Jurkat, Clone E6-1 (cell line): ENCODE results near the gene ZNF862.
"Not testable (repeated sequence)": the region's sequence is repeated elsewhere in the genome, so short reads cannot be mapped to it uniquely, and the experiment has no call there.

Experiments used
- DNase-seq: peaks from one replicate; pipeline ENCODE4 v3.0.0-alpha.2; 2011; ENCODE audit warnings: low read depth, low spot score
- H3K4me3 ChIP-seq: 2 replicates; pipeline ENCODE4 v1.5.1; 2011; ENCODE audit warnings: mild to moderate bottlenecking, low read length, control low read depth, moderate library complexity

ZNF862 gene

GRCh38 chr7:149822353-149822943 is 15.7 kb upstream of the ZNF862 start:
- DNase-seq = no peak

GRCh38 chr7:149823191-149823630 is 15.0 kb upstream of the ZNF862 start:
- DNase-seq = no peak
- no peak overlapping the region for H3K4me3 ChIP-seq

More at GRCh38 chr7:149822353-149822943, 15.7 kb upstream of the ZNF862 start:
- no peak overlapping the region for H3K4me3 ChIP-seq

- H3K4me3 ChIP-seq = no peak overlapping the region
- no peak for DNase-seq
Measured at GRCh38 chr7:149823631-149824199, 14.5 kb upstream of the ZNF862 start.

- H3K4me3 ChIP-seq = no peak overlapping the region
- DNase-seq = no peak
Measured at GRCh38 chr7:149824301-149824741, 13.9 kb upstream of the ZNF862 start.

- DNase-seq = no peak
- H3K4me3 ChIP-seq = no peak overlapping the region
Measured at GRCh38 chr7:149824748-149825566, 13.2 kb upstream of the ZNF862 start.

- DNase-seq = no peak
- no peak overlapping the region for H3K4me3 ChIP-seq
Measured at GRCh38 chr7:149825567-149826343, 12.4 kb upstream of the ZNF862 start.

GRCh38 chr7:149826344-149827088 is 11.7 kb upstream of the ZNF862 start:
- no peak overlapping the region for H3K4me3 ChIP-seq
- no peak for DNase-seq

GRCh38 chr7:149827089-149827981 is 10.8 kb upstream of the ZNF862 start:
- no peak overlapping the region for H3K4me3 ChIP-seq
- DNase-seq = no peak

GRCh38 chr7:149828357-149829309 is 9.5 kb upstream of the ZNF862 start:
- DNase-seq = no peak

GRCh38 chr7:149830527-149830926 is 7.6 kb upstream of the ZNF862 start:
- H3K4me3 ChIP-seq, DNase-seq: not testable (repeated sequence)

More at GRCh38 chr7:149828357-149829309, 9.5 kb upstream of the ZNF862 start:
- no peak overlapping the region for H3K4me3 ChIP-seq

- H3K4me3 ChIP-seq = no peak overlapping the region
- DNase-seq = no peak
Measured at GRCh38 chr7:149830997-149831740, 7.0 kb upstream of the ZNF862 start.

GRCh38 chr7:149831741-149832219 is 6.4 kb upstream of the ZNF862 start:
- DNase-seq = no peak
- H3K4me3 ChIP-seq = no peak overlapping the region

GRCh38 chr7:149832332-149833041 is 5.7 kb upstream of the ZNF862 start:
- H3K4me3 ChIP-seq = no peak overlapping the region
- DNase-seq = no peak

- no peak for DNase-seq
- H3K4me3 ChIP-seq = no peak overlapping the region
Measured at GRCh38 chr7:149833495-149834130, 4.6 kb upstream of the ZNF862 start.

- H3K4me3 ChIP-seq = no peak overlapping the region
- DNase-seq = no peak
Measured at GRCh38 chr7:149834601-149835000, 3.6 kb upstream of the ZNF862 start.
